DMS79 treated with DMSO at 0.1 percent for 48 hours (cell line): ENCODE measurements around the gene TARP.
"Not testable (repeated sequence)": the region's sequence is repeated elsewhere in the genome, so short reads cannot be mapped to it uniquely, and the experiment has no call there.

ENCODE experiments used
- DNase-seq: peaks from one replicate; lab custom pipeline; 2025; lab: John Stamatoyannopoulos, UW

TARP gene

DNA sequence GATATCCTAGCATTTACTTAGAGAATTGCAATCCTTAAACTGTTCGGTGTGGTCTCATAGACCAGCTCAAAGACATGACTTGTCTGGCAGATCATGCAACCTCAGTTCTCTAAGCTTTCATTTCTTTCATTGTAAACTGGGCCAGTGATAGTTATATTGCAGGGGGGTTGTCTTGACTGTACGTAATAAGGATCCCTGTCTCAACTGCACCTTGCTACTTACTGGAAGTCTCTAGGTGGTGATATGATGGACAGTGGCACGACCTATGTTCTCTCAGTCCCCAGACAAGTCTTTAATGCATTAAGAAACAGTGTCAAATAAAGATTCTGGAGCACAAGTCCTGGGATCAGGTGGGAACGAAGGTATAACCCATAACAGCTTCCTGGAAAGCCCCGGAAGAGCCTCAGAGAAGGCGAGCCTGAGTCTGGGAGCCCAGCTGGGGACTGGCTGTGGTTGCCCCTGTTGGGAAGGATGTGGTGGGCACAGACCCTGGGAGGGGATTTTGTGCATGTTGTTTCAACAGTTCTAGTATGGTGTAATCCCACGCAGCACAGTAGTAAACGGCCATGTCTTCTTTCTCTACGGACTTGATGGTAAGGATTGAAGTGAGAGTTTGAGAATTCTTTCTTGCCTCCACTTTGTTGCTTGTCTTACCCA lies 26.0 kb upstream of the TARP start:
- DNase-seq, result no peak

DNA sequence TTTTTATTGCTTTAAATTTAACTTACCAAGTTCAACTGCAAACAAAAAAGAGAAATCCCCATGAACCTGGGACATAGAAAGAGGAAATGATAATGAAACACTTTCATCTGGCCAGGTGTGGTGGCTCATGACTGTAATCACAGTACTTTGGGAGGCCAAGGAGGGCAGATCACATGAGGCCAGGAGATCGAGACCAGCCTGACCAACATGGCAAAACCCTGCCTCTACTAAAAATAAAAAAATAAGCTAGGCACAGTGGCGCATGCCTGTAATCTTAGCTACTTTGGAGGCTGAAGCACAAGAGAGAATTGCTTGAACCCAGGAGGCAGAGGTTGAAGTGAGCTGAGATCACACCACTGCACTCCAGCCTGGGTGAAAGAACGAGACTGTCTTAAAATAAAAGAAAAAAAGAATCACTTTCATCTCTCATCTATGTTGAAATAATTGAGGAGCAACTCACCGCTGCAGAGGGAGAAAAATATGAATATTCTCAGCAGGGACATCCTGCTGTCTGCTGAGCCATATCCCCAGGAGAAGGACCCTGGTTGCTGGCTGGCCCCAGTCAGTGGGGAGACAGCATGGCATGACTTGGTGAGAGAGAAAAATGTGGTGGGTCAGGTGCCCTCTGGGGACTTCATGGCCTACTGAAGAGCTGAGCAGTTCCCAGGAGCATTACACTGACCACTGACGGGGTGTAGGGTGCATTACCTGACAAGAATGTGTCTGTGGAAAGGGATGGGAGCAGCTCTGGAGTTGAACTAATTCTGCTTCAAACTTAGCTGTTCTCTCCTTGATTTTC lies 22.8 kb upstream of the TARP start:
- no peak for DNase-seq

DNA sequence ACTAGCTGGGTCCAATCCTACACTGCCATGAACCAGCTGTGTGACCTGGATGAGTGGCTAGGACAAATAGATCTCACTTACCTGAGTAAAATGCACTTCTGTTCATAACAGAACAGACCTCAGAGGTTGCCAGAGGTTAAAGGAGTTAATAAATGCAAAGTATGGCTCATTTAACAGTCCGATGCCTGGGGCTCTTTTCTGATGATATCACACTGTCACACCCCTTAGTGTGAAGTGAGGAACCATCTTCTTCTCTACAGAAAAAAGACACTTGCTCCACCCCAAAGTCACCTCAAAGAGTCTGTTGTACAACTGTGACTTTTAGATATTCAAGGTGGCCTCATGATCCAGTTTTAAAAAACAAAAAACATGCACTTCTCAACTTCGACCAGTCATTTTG lies 21.5 kb upstream of the TARP start:
- DNase-seq, result no peak

DNA sequence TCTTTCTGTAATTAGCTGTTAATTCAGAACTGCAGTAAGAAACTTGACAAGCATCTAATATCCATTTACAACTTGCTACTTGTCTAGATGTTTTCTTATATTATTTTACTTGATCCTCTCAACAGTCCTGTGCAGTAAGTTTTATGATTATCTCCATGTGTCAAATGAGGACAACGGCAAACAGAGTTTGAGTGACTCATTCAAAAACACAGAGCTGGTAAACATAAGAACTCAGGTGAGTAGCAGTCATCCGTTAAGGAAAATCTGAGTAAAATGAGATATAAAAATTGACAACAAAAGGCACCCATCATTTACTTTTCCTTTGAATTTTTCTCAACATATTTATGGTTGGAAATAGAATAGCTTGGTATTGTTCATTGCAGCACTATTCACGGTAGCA lies 19.0 kb upstream of the TARP start:
- no peak for DNase-seq

DNA sequence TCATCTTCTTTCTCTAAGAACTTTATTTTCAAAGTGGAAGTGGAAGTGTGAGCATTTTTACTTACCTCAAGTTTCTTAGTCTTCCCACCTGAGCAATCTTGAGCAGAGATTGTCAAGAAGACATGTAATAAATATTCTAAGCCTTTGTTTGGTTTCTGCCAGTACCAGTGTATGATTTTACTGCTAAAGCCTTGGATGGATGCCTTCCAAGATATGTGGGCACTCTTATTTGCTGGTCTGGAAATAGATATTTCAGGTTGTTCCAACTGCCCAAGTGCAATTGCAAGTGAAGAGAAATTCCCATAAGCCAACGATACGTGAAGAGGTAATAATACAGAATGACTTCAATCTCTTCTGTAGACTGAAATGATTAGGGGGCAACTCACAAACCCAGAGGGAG lies 18.2 kb upstream of the TARP start:
- DNase-seq, result no peak

DNA sequence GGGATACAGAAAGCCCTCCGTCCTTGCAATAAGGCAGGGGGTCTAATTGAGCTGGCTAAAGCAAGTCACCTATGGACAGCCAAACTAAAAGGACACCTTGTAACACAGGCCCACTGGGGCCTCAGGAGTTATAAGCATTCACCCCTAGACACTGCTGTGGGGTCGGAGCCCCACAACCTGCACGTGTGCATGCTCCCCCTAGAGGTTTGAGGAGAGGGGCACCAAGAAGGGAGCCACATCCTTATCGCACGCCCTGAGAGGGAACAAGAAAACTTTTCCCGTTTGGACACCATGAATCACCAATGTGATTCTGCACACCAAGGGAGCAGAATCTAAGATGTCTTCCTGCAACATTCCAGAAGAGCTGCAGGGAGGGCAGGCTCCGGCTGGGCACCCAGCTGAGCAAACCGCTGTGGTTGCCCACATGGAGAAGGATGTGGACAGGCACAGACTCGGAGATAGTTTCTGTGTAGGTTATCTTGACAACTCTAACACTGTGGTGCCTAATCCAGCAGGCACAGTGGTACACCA lies 17.7 kb upstream of the TARP start:
- no peak for DNase-seq

DNA sequence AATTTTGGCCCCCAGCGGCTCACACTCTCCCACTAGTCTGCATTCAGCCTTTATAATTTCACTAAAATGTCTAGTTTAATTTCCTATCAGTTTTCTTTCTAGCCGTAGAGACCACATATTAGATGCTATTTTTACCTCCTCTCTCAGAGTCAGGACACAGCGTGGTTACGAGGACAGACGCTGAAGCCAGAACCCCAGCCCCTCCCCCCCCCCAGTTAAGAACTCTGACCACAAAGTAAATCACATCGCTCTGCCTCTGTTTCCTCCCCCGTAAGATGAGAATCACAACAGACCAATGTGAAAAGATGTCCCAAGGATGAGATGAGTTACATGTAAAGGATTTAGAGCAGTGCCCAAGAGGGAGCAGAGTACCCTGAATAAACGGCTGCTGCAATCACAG lies 11.1 kb upstream of the TARP start:
- DNase-seq, result no peak

DNA sequence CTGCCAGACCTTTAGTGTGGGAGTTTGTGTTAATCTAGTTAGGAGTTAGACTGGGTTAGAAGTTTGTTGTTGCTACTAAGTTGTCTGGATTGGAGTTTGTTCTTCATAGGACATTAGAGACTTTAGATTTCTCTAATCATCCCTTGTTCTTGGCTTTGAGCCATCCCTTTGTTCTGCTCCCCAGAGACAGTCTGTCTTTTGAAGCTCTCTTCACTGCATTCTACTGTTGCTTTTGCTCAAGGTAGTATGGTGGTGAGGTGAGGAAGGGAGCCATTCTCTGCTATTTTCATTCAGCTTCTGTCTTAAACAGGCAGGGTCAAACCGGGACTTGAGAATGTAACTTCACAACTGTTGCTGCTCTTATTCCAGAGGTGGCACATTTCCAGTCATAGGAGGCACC lies 10.4 kb upstream of the TARP start:
- no peak for DNase-seq

DNA sequence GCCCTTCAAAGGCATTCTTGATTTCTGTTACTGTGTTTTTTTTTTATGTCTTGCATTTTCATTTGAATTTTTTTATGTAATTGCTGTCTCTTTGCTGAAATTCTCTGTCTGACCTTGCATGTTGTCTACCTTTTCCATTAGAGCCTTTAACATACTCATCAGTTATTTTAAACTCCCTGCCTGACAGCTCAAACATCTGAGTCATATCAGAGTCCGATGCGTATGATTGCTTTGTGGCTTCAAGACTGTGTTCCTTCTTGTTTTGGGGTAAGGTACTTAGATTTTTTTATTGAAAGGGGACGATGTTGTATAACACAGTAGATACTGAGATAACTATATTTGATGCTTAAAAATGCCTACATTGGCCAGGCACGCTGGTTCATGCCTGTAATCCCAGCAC lies 9.7 kb upstream of the TARP start:
- no peak for DNase-seq

DNA sequence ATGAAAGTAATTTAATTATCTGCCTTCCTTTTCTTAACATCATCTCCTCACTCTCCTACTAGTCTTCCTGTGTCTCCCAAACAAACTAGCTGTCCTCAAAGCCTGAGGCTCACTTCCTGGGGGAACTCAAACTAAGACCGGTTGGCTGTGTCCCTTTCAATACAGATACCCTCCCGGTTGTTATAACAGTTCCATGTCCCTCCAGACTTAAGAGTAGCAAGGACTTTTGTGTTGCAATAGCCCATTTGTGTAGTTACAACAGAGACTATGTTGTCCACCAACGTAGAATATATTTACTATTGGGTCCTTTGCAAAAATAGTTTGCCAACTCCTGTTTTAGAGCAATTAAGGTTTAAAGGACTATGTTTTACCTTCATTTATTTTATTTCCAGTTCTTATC lies 8.6 kb upstream of the TARP start:
- DNase-seq, result no peak

DNA sequence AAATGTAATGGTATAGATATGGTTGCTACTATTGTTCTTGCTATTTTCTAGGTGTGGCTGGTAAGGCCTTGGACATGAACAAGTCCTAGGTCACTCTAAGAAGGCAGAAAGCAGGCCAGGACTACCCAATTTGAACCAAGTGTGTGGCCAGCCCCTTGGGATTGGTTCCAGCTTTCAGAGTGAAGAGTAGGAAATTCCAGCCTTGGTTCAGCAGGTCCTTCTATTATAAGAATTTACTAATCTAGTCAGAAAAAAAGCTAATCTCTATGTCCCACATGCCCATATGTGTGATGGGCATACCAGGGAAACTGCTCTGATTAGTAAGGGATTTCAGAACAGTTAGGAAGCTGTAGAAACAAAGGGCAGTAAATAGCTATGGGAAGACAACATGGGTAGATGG lies 7.8 kb upstream of the TARP start:
- no peak for DNase-seq

DNA sequence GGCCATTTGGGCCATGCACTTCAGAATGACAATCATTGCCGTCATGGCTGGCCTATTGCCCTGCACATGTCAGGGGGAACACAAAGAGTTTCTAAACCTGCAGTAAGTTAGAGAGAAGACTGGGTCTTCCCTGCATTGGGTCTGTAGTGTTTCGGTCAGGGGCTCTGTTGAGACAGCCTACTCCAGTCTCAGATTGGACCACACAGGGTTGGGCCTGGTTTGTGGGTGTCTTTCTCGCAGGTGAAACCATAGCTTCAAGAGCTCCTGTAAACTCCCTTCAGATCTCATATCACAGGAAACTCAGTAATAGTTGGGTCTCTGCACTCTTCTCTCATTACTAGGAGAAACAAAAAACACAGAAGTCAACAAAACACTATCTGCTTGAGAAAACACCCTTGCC lies 7.3 kb upstream of the TARP start:
- DNase-seq, result no peak

DNA sequence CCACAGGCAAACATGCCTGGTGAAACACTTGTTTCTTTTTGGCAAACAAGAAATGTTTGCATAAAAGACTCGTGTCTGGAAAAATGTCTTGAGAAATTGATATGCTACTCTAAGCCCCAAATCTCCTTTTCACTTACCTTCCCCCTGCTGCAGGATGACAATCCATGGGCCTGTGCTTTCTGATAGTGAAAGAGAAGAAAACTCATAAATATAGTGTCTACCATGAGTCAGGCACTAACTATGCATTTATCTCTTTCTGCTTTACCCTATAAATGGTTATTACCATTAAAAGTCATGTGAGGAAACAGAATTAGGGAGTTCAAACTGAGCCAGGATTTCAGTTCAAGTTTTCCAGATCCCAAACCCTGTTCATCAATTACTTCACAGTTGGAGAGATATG lies 6.6 kb upstream of the TARP start:
- no peak for DNase-seq

DNA sequence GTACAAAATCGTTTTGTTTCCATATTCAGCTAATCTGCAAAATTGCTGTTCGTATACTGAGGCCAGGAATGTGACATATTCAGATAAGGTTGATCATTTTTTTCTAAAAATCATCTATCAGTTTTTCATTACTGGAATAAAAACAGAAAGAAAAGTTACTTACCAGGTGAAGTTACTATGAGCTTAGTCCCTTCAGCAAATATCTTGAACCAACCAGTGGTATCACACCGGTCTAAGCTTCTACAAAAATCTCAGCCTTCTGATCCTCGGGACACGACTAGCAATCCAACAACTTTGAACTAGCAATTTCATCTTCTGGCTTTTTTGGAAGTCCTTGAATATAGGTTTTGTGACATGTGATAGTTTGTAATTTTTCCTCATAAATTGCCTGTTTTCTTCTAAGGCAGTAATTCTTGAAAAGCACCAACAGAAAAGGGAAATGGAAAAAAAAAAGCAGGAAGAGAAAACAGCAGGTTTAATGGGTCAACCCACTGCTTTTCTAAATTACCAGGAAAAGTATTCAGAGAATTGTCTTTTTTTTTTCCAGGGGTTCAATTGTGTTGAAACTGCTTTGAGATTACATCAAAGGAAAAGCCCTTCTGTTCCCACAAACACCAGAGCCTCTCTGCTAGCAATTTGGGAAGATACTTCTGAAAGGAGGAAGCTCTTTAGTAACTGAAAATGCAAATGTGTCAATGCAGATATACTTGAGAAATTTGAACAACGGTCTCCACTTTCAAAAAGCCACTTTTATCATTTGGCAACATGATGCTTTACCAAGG lies 2.9 kb upstream of the TARP start:
- DNase-seq, result no peak

DNA sequence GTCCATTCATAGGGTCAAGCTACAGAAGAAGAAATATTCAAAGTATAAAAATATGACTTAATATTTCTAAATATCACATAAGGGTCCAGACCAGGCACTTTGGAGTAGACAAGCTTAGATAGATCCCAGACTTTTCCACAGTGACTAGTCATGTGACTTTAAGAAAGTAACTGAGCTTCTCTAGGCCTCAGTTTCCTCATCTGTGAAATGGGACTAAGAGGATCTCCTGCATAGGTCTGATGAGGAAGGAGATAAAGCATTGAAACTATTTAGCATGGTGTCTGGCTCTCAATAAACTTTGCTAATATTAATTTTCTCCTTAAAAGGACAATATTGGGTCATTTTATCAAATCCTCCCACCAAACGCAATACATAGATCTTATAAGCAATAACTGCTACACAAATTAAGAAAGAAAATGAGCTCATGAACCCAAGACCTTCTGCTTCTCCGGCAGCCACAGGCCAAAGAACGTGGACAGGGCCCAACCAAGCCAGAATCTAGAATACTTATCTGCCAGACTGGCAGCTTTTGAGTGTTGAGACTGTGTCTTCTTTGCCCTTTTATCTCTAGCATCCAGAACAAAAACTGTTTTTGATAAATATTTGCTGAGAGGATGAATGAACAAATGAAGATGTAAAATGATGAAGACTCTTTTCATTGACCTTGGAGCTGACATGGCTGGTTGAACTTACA lies 1.6 kb upstream of the TARP start:
- no peak for DNase-seq

DNA sequence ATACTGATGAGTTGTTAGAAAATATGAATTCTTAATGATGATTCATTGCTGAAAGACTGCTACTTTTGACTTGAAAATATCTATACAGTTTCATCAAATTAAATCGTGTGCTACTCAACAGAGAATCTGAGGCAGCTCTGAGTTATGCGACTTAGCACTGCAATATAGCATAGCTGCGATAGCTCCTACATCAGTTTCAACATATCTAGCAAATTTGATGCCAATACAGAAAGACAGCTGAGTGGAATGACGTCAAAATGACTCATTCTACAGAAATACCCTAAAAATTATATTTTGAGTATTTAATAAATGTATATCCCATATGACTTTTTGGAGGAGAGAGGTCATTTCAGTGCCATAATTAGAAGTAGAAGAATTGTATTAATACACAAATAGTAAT lies 1.1 kb upstream of the TARP start:
- no peak for DNase-seq

DNA sequence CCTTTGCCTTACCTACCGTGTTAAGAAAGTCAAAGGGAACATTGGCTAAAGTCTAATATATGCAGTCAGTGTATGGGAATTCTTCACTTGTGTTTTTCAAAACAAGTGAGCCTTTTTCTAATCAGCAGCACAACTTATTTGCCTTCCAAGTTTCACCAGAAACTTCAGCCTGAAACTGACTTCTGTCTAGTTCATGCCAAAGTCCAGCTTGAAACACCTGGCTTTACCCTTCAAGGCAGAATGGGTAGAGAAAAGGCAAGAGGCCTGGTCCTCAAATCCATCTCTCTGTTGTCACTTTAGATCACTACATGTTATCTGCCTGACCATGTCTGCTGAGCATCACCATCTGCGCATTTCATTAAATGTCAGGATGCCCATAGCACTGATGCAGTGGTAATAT lies 3.0 kb downstream of the TARP start:
- not testable (repeated sequence) for DNase-seq

DNA sequence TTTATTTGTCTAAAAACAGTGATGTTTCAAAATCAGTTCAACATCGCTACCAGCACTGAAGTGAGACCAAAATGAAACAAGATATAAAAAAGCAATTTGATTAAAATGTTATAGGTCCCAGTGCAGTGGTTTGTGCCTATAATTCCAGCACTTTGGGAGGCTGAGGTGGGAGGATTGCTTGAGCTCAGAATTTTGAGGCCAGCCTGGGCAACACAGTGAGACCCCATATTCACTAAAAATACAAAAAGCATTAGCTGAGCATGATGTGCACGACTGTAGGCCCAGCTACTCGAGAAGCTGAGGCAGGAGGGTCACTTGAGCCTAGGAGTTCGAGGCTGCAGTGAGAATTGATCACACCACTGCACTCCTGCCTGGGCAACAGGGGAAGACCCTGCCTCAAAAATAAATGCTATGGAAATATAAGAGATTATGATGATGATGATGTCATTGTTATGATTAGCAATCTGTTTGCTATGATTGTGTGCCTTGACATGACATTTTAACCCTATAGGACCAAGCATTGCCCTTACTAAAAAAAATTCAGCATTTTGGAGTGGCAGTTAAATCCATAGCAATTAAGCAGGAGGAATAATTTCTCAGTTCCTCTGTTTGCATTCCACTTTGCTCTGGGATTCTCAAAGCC lies 3.6 kb downstream of the TARP start:
- DNase-seq, result not testable (repeated sequence)

DNA sequence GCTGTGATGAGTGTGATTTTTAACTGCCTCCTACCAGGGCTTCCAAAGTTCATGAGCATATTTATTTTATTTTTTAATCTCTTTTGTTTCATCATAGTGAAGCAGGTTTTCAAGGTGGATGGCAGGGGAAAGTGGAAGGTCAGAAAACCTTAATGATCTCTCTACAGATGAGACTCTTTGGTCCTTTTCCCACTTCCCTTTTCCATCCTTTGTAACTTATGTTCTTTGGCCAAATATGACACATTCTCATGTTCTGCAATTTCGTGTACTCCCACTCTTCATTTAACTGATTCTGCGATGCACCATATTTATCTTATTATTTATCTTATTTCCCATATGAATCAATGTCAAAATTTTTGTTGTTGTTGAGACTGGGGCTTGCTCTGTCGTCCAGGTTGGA lies 7.5 kb downstream of the TARP start:
- DNase-seq, result not testable (repeated sequence)

DNA sequence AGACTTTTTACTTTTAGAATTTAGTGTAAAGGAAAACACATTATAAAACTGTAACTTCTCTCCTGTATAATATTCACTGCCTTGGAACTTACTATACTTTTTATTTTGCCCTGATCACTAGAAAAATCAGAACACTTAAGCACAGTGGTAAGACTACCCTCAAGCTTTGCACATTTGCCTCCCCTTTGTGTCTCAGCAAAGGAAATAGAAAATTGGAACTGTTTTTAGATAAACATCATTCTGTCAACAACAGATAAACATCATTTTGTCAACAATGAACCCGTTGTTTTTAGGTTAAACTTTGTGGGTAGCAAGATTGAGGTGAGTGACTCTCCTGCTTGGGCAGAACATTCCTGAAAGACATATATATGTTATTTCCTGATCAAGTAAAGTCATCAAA lies 8.8 kb downstream of the TARP start:
- DNase-seq, result not testable (repeated sequence)

DNA sequence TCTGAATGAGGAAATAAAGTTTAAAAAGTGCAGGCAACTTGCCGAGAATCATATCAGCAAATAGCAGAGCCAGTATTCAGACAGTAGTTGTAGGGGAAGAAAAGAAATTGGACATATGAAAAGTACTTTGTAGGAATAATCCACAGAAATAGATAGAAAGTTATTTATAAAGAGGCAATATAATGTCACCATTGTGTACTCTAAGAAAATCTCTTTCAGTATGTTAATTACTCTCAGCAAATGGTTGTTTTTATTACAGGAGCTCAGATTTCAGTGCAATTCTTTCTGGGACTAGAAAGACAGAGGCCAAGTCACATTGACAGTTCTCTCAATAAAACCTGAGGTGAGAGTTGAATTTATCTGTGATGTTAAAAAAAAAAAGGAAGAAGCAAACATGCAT lies 10.2 kb downstream of the TARP start:
- not testable (repeated sequence) for DNase-seq

DNA sequence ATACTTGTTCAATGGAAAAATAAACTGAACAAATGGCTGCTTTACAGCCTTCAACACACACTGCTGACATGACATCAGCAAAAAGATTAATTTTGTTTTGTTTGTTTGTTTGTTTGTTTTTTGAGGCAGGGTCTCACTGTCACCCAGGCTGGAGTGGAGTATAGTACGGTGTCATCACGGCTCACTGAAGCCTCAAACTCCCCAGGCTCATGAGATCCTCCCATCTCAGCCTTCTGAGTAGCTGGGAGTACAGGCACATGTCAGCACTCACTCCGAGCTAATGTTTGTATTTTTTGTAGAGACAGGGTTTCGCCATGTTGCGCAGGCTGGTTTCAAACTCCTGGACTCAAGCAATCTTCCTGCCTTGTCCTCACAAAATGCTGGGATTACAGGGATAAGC lies 10.9 kb downstream of the TARP start:
- no peak for DNase-seq
